Neural cell (in vitro differentiated cells): ENCODE data around the gene FUT9. TPM values are rescaled to one million over a fixed set of nuclear protein-coding genes. Genes with fewer than 3 reads are reported as not detected.

Experiments used
- H2AFZ ChIP-seq: fragments of 200-600, 300-800 bp; sonication (generic), shearing (Covaris generic); 2 replicates; pipeline ENCODE4 v1.6.0; 2014; ENCODE audit warnings: low read depth, mild to moderate bottlenecking, antibody characterized with exemption, low read length, moderate library complexity
- H3F3A ChIP-seq: fragments of 200-600 bp; shearing (Covaris generic); 2 replicates; pipeline ENCODE4 v1.6.1; 2016; ENCODE audit warnings: mild to moderate bottlenecking, moderate library complexity, mixed read lengths, antibody characterized with exemption, low read length; ENCODE audit not compliant: insufficient read depth, poor library complexity, severe bottlenecking
- H3K27ac ChIP-seq: fragments of 200-600, 300-800 bp; sonication (generic), shearing (Covaris generic); 2 replicates; pipeline ENCODE4 v1.5.1; 2014; ENCODE audit warnings: mild to moderate bottlenecking, low read length, moderate library complexity
- H3K27me3 ChIP-seq: fragments of 300-800, 200-600 bp; sonication (generic), shearing (Covaris generic); 2 replicates; pipeline ENCODE4 v1.6.0; 2014; ENCODE audit warnings: mild to moderate bottlenecking, low read depth, low read length, moderate library complexity; ENCODE audit not compliant: insufficient read depth
- H3K36me3 ChIP-seq: fragments of 300-800, 200-600 bp; sonication (generic), shearing (Covaris generic); 2 replicates; pipeline ENCODE4 v1.5.1; 2014; ENCODE audit warnings: mild to moderate bottlenecking, antibody characterized with exemption, low read length, moderate library complexity; ENCODE audit not compliant: insufficient read depth
- H3K4me2 ChIP-seq: fragments of 300-800, 200-600 bp; sonication (generic), shearing (Covaris generic); 2 replicates; pipeline ENCODE4 v1.6.0; 2014; ENCODE audit warnings: mild to moderate bottlenecking, low read length
- H3K4me3 ChIP-seq: fragments of 300-800, 200-600 bp; sonication (generic), shearing (Covaris generic); 2 replicates; pipeline ENCODE4 v1.5.1; 2014; ENCODE audit warnings: mild to moderate bottlenecking, low read length, moderate library complexity
- H3K79me2 ChIP-seq: fragments of 200-600 bp; shearing (Covaris generic); replicated peaks from 2 replicates; pipeline ENCODE4 v1.6.0; 2014; ENCODE audit warnings: mild to moderate bottlenecking, low read length, moderate library complexity; ENCODE audit not compliant: insufficient read depth
- H3K9ac ChIP-seq: fragments of 300-800, 200-600 bp; sonication (generic), shearing (Covaris generic); 2 replicates; pipeline ENCODE4 v1.6.1; 2016; ENCODE audit warnings: mild to moderate bottlenecking, low read length, mixed read lengths
- H3K9me2 ChIP-seq: fragments of 200-600 bp; shearing (Covaris generic); 2 replicates; pipeline ENCODE4 v1.6.1; 2016; ENCODE audit warnings: mild to moderate bottlenecking, low read length, mixed read lengths; ENCODE audit not compliant: insufficient read depth
- H3K9me3 ChIP-seq: fragments of 200-600, 300-800 bp; sonication (generic), shearing (Covaris generic); 2 replicates; pipeline ENCODE4 v1.6.1; 2016; ENCODE audit warnings: mild to moderate bottlenecking, mixed run types, low read length, moderate library complexity, mixed read lengths
- H4K20me1 ChIP-seq: fragments of 200-600 bp; shearing (Covaris generic); 2 replicates; pipeline ENCODE4 v1.6.1; 2016; ENCODE audit warnings: mild to moderate bottlenecking, mixed run types; ENCODE audit not compliant: insufficient read depth
- EP300 ChIP-seq: fragments of 450-650 bp; conservative IDR thresholded peaks from 2 replicates; pipeline ENCODE4 v1.6.1; 2014; ENCODE audit warnings: antibody characterized with exemption, mild to moderate bottlenecking, moderate library complexity; ENCODE audit not compliant: poor library complexity, severe bottlenecking
- EZH2 ChIP-seq: fragments of 200-600, 300-800 bp; shearing (Covaris generic), sonication (generic); IDR thresholded peaks from 2 replicates; pipeline ENCODE4 v1.6.1; 2014; ENCODE audit warnings: antibody characterized with exemption, low read length, borderline replicate concordance, mild to moderate bottlenecking; ENCODE audit not compliant: insufficient read depth, poor library complexity, severe bottlenecking
- MXI1 ChIP-seq: fragments of 450-650 bp; conservative IDR thresholded peaks from 2 replicates; pipeline ENCODE4 v1.6.1; 2014; ENCODE audit warnings: antibody characterized with exemption, mild to moderate bottlenecking; ENCODE audit not compliant: poor library complexity, severe bottlenecking
- POLR2AphosphoS5 ChIP-seq: IDR thresholded peaks from 2 replicates; pipeline ENCODE4 v1.6.1; 2012
- RAD21 ChIP-seq: fragments of 450-650 bp; conservative IDR thresholded peaks from 2 replicates; pipeline ENCODE4 v1.6.1; 2014; ENCODE audit warnings: antibody characterized with exemption, mild to moderate bottlenecking, moderate library complexity
- SMC3 ChIP-seq: fragments of 450-650 bp; conservative IDR thresholded peaks from 2 replicates; pipeline ENCODE4 v1.6.1; 2014; ENCODE audit warnings: antibody characterized with exemption, mild to moderate bottlenecking, moderate library complexity; ENCODE audit not compliant: poor library complexity
- TAF1 ChIP-seq: IDR thresholded peaks from 2 replicates; pipeline ENCODE4 v1.6.1; 2012; ENCODE audit warnings: low read depth
- polyA plus RNA-seq: library from polyadenylated mRNA; depleted of rRNA; stranded (reverse); fragments of >200 nt; gene quantifications from 2 replicates; pipeline ENCODE4 v1.2.3, GENCODE V29; 2014
- TF ChIP-seq, protein P1 (sequence below): fragments of 450-650 bp; IDR thresholded peaks from 2 replicates; pipeline ENCODE4 v1.5.1; 2014; ENCODE audit warnings: antibody characterized with exemption, mild to moderate bottlenecking, moderate library complexity; ENCODE audit not compliant: poor library complexity, severe bottlenecking
- TF ChIP-seq, protein P2 (sequence below): IDR thresholded peaks from 2 replicates; pipeline ENCODE4 v1.6.1; 2012; ENCODE audit warnings: borderline replicate concordance

Gene FUT9
- polyA plus RNA-seq, 1 donor from 2014 or later, result 18.5 TPM

DNA sequence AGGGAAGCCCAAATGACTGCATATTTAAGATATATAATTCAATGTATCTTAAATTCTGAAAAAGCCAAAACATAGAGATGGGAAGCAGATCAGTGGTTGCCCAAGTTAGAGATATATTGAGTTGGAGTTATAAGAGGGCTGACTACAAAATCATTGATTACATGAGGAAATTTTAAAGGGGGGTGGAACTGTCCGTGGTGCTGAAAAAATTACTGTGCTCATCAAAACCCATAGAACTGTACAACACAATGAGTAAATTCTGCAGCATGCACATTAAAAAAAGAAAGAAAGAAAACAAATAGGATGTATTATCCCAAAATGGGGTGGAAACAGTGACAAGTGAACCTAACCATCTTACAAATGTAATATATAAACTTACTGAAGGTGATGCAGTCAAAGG is 100.9 kb downstream of the FUT9 start:
- H3K27ac ChIP-seq, result no peak overlapping the region
- H3K9me2 ChIP-seq, result no peaks in the 10 kb centered on the region
- no peak overlapping the region for H3K9ac ChIP-seq
- no peaks in the 10 kb centered on the region for H4K20me1 ChIP-seq
- H3K4me3 ChIP-seq, result no peak overlapping the region
- H3K4me2 ChIP-seq, result no peak overlapping the region
- H3K79me2 ChIP-seq, result no peaks in the 10 kb centered on the region
- no peaks in the 10 kb centered on the region for H3F3A ChIP-seq
- H3K36me3 ChIP-seq, result no peaks in the 10 kb centered on the region
- H3K9me3 ChIP-seq, result no peaks in the 10 kb centered on the region
- TF ChIP-seq RAD21, result no peak
- no peak for TF ChIP-seq POLR2AphosphoS5
- H3K27me3 ChIP-seq, result no peaks in the 10 kb centered on the region
- H2AFZ ChIP-seq, result no peak overlapping the region

DNA sequence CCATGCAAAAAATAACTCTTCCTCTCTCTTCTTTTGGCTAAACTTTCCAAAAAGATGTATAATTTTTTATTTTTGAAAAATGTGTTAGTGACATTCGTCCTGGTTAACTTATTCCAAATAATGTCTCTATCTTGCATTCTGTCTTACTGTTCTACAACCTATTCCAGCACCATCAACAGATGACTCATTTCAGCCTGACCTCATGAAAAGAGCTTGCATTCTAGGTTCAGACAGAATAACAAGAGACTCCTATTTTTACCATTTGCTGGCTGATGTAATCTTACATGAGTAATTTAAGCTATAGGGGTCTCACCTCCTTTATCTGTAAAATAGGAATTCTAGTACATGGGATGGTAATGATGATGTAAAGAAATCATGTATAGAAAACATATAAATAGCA is 109.0 kb downstream of the FUT9 start:
- H3K4me2 ChIP-seq, result no peak overlapping the region
- no peak overlapping the region for H2AFZ ChIP-seq
- no peaks in the 10 kb centered on the region for H3K36me3 ChIP-seq
- H3K9ac ChIP-seq, result no peak overlapping the region
- H3K79me2 ChIP-seq, result no peaks in the 10 kb centered on the region
- H3K9me3 ChIP-seq, result no peaks in the 10 kb centered on the region
- no peaks in the 10 kb centered on the region for H3K9me2 ChIP-seq
- no peak overlapping the region for H3K4me3 ChIP-seq
- H3K27me3 ChIP-seq, result no peaks in the 10 kb centered on the region
- TF ChIP-seq TAF1 (no peak), RAD21 (no peak), EP300 (no peak), EZH2 (no peak), MXI1 (no peak), POLR2AphosphoS5 (no peak)
- TF ChIP-seq, protein P1, sequence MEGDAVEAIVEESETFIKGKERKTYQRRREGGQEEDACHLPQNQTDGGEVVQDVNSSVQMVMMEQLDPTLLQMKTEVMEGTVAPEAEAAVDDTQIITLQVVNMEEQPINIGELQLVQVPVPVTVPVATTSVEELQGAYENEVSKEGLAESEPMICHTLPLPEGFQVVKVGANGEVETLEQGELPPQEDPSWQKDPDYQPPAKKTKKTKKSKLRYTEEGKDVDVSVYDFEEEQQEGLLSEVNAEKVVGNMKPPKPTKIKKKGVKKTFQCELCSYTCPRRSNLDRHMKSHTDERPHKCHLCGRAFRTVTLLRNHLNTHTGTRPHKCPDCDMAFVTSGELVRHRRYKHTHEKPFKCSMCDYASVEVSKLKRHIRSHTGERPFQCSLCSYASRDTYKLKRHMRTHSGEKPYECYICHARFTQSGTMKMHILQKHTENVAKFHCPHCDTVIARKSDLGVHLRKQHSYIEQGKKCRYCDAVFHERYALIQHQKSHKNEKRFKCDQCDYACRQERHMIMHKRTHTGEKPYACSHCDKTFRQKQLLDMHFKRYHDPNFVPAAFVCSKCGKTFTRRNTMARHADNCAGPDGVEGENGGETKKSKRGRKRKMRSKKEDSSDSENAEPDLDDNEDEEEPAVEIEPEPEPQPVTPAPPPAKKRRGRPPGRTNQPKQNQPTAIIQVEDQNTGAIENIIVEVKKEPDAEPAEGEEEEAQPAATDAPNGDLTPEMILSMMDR, result no peak
- TF ChIP-seq, protein P2, sequence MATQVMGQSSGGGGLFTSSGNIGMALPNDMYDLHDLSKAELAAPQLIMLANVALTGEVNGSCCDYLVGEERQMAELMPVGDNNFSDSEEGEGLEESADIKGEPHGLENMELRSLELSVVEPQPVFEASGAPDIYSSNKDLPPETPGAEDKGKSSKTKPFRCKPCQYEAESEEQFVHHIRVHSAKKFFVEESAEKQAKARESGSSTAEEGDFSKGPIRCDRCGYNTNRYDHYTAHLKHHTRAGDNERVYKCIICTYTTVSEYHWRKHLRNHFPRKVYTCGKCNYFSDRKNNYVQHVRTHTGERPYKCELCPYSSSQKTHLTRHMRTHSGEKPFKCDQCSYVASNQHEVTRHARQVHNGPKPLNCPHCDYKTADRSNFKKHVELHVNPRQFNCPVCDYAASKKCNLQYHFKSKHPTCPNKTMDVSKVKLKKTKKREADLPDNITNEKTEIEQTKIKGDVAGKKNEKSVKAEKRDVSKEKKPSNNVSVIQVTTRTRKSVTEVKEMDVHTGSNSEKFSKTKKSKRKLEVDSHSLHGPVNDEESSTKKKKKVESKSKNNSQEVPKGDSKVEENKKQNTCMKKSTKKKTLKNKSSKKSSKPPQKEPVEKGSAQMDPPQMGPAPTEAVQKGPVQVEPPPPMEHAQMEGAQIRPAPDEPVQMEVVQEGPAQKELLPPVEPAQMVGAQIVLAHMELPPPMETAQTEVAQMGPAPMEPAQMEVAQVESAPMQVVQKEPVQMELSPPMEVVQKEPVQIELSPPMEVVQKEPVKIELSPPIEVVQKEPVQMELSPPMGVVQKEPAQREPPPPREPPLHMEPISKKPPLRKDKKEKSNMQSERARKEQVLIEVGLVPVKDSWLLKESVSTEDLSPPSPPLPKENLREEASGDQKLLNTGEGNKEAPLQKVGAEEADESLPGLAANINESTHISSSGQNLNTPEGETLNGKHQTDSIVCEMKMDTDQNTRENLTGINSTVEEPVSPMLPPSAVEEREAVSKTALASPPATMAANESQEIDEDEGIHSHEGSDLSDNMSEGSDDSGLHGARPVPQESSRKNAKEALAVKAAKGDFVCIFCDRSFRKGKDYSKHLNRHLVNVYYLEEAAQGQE, result no peak
- H3K27ac ChIP-seq, result no peak overlapping the region
- H4K20me1 ChIP-seq, result no peaks in the 10 kb centered on the region
- H3F3A ChIP-seq, result no peaks in the 10 kb centered on the region

DNA sequence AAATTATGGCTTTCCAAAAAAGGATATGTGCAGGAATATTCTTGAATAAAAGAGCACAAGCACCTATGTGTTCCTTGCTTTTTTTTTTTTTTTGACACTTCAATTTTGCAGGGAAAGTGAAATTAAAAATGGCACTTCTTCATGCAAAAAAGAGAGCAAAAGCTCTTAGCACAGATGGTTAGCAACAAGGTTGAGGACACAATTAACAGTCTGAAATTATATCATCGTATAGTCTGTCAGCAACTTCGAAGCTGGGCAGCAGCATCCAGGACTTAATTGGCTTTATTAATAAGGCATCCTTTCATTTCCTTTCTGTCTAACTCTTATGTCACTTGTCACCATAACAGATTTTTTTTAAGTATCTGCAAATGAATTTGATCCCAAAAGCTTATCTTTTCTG is 122.6 kb downstream of the FUT9 start:
- Histone ChIP-seq H2AFZ (no peak overlapping the region), H3K4me3 (no peak overlapping the region), H3K9me2 (no peaks in the 10 kb centered on the region), H3K9ac (no peak overlapping the region), H4K20me1 (no peaks in the 10 kb centered on the region), H3K79me2 (no peaks in the 10 kb centered on the region), H3K9me3 (peaks cover 4% of the 10 kb centered on the region), H3K36me3 (no peaks in the 10 kb centered on the region), H3K4me2 (no peak overlapping the region), H3K27me3 (no peaks in the 10 kb centered on the region), H3K27ac (no peak overlapping the region), H3F3A (no peaks in the 10 kb centered on the region)
- no peak for TF ChIP-seq EZH2
- TF ChIP-seq TAF1, result no peak
- no peak for TF ChIP-seq MXI1
- no peak for TF ChIP-seq EP300
- no peak for TF ChIP-seq SMC3
- TF ChIP-seq, protein P2, result no peak
- TF ChIP-seq, protein P1, result no peak
- TF ChIP-seq RAD21, result no peak
- no peak for TF ChIP-seq POLR2AphosphoS5
